ENCODE measurements around the gene RNF169.
"Not testable (repeated sequence)": the region's sequence is repeated elsewhere in the genome, so short reads cannot be mapped to it uniquely, and the experiment has no call there.

The RNF169 gene

GRCh38 chr11:74726547-74727182 is 22.0 kb upstream of the RNF169 start:
- peak; percentile 82 for DNase-seq (ENCODE audit: low spot score)

- DNase-seq (ENCODE audit: low spot score): no peak
Observed at GRCh38 chr11:74729397-74729796, 19.3 kb upstream of the RNF169 start.

GRCh38 chr11:74730571-74731260 is 17.9 kb upstream of the RNF169 start:
- DNase-seq (ENCODE audit: low spot score): no peak

GRCh38 chr11:74731301-74732094 is 17.2 kb upstream of the RNF169 start, which contains the start of gene CHRDL2:
CHRDL2 (minus strand) TSS chr11:74731426; CDS start chr11:74730888, 538 bp downstream.
- DNase-seq (ENCODE audit: low spot score): no peak

- DNase-seq (ENCODE audit: low spot score): no peak
Observed at GRCh38 chr11:74734559-74734925, 14.1 kb upstream of the RNF169 start.

- DNase-seq (ENCODE audit: low spot score): no peak
Observed at GRCh38 chr11:74735365-74735928, 13.2 kb upstream of the RNF169 start.

GRCh38 chr11:74736031-74736430 is 12.6 kb upstream of the RNF169 start:
- DNase-seq (ENCODE audit: low spot score): no peak

- DNase-seq (ENCODE audit: low spot score): peak; percentile 75
Observed at GRCh38 chr11:74739546-74740270, 8.9 kb upstream of the RNF169 start.

GRCh38 chr11:74742070-74742469 is 6.6 kb upstream of the RNF169 start:
- no peak for DNase-seq (ENCODE audit: low spot score)

- no peak for DNase-seq (ENCODE audit: low spot score)
Observed at GRCh38 chr11:74743640-74744039, 5.0 kb upstream of the RNF169 start.

GRCh38 chr11:74744277-74744676 is 4.4 kb upstream of the RNF169 start:
- DNase-seq (ENCODE audit: low spot score): no peak

- no peak for DNase-seq (ENCODE audit: low spot score)
Observed at GRCh38 chr11:74746868-74747267, 1.8 kb upstream of the RNF169 start.

- DNase-seq (ENCODE audit: low spot score): peak; percentile 89
Observed at GRCh38 chr11:74749127-74749964, 697 bp downstream of the RNF169 start.

- DNase-seq (ENCODE audit: low spot score): peak; percentile 41
Observed at GRCh38 chr11:74749965-74750296, 1.3 kb downstream of the RNF169 start.

GRCh38 chr11:74750598-74750997 is 1.9 kb downstream of the RNF169 start:
- DNase-seq (ENCODE audit: low spot score): not testable (repeated sequence)

- DNase-seq (ENCODE audit: low spot score): no peak
Observed at GRCh38 chr11:74751303-74751702, 2.7 kb downstream of the RNF169 start.

- no peak for DNase-seq (ENCODE audit: low spot score)
Observed at GRCh38 chr11:74754507-74755252, 6.0 kb downstream of the RNF169 start.

GRCh38 chr11:74755395-74755995 is 6.8 kb downstream of the RNF169 start:
- no peak for DNase-seq (ENCODE audit: low spot score)

GRCh38 chr11:74756571-74756970 is 7.9 kb downstream of the RNF169 start:
- no peak for DNase-seq (ENCODE audit: low spot score)

- DNase-seq (ENCODE audit: low spot score): no peak
Observed at GRCh38 chr11:74766905-74767304, 18.3 kb downstream of the RNF169 start.
